Measurements from ENCODE around the gene MCU.

MCU gene

GRCh38 chr10:72801263-72801868 lies 109.4 kb downstream of the MCU start:
- DNase-seq (ENCODE audit: low read depth, low spot score), result no peak

- DNase-seq (ENCODE audit: low read depth, low spot score), result peak; percentile 17
Measured at GRCh38 chr10:72802332-72802731, 110.4 kb downstream of the MCU start.

- DNase-seq (ENCODE audit: low read depth, low spot score), result peak; percentile 39
Measured at GRCh38 chr10:72802763-72803505, 111.0 kb downstream of the MCU start.

- no peak for DNase-seq (ENCODE audit: low read depth, low spot score)
Measured at GRCh38 chr10:72808001-72808400, 116.1 kb downstream of the MCU start.

- no peak for DNase-seq (ENCODE audit: low read depth, low spot score)
Measured at GRCh38 chr10:72809006-72809405, 117.1 kb downstream of the MCU start.

GRCh38 chr10:72810976-72811375 lies 119.0 kb downstream of the MCU start:
- DNase-seq (ENCODE audit: low read depth, low spot score), result no peak

GRCh38 chr10:72812415-72812752 lies 120.4 kb downstream of the MCU start:
- DNase-seq (ENCODE audit: low read depth, low spot score), result no peak

GRCh38 chr10:72812753-72813430 lies 120.9 kb downstream of the MCU start:
- DNase-seq (ENCODE audit: low read depth, low spot score), result peak; percentile 48

- peak; percentile 73 for DNase-seq (ENCODE audit: low read depth, low spot score)
Measured at GRCh38 chr10:72814099-72814790, 122.3 kb downstream of the MCU start.

GRCh38 chr10:72816565-72816964 lies 124.6 kb downstream of the MCU start:
- DNase-seq (ENCODE audit: low read depth, low spot score), result no peak

GRCh38 chr10:72818076-72818475 lies 126.1 kb downstream of the MCU start:
- no peak for DNase-seq (ENCODE audit: low read depth, low spot score)

GRCh38 chr10:72819053-72819452 lies 127.1 kb downstream of the MCU start:
- no peak for DNase-seq (ENCODE audit: low read depth, low spot score)

- peak; percentile 15 for DNase-seq (ENCODE audit: low read depth, low spot score)
Measured at GRCh38 chr10:72821606-72822005, 129.7 kb downstream of the MCU start.

- DNase-seq (ENCODE audit: low read depth, low spot score), result no peak
Measured at GRCh38 chr10:72822342-72822986, 130.5 kb downstream of the MCU start.

- DNase-seq (ENCODE audit: low read depth, low spot score), result no peak
Measured at GRCh38 chr10:72825163-72825562, 133.2 kb downstream of the MCU start.

GRCh38 chr10:72826346-72826745 lies 134.4 kb downstream of the MCU start:
- no peak for DNase-seq (ENCODE audit: low read depth, low spot score)

GRCh38 chr10:72828294-72828693 lies 136.4 kb downstream of the MCU start:
- no peak for DNase-seq (ENCODE audit: low read depth, low spot score)

GRCh38 chr10:72830625-72831024 lies 138.7 kb downstream of the MCU start:
- no peak for DNase-seq (ENCODE audit: low read depth, low spot score)

- DNase-seq (ENCODE audit: low read depth, low spot score), result no peak
Measured at GRCh38 chr10:72831696-72832409, 139.9 kb downstream of the MCU start.

GRCh38 chr10:72832701-72833100 lies 140.8 kb downstream of the MCU start:
- no peak for DNase-seq (ENCODE audit: low read depth, low spot score)

- DNase-seq (ENCODE audit: low read depth, low spot score), result peak; percentile 79
Measured at GRCh38 chr10:72834183-72834825, 142.4 kb downstream of the MCU start.
